Left renal cortex interstitium (tissue), 4 donors: ENCODE data around the gene ZNF511. TPM values are rescaled to one million over a fixed set of nuclear protein-coding genes. Genes with fewer than 3 reads are reported as not detected.

Source experiments
- DNase-seq, 4 donors: peaks; one replicate each; pipeline ENCODE4 v3.0.0-alpha.2; 2013; ENCODE audit warnings: low read depth in 4 of 4, low spot score in 2 of 4, missing footprints in 1 of 4
- polyA plus RNA-seq, 4 donors: library from polyadenylated mRNA; unstranded; fragments of 120-200 nt; gene quantifications; one replicate each; pipeline ENCODE4 v1.2.1, GENCODE V29; 2013; ENCODE audit not compliant: insufficient read length in 4 of 4

The ZNF511 gene
- polyA plus RNA-seq, 4 donors, result 32.0 to 53.7 (median 38.7) TPM

DNA sequence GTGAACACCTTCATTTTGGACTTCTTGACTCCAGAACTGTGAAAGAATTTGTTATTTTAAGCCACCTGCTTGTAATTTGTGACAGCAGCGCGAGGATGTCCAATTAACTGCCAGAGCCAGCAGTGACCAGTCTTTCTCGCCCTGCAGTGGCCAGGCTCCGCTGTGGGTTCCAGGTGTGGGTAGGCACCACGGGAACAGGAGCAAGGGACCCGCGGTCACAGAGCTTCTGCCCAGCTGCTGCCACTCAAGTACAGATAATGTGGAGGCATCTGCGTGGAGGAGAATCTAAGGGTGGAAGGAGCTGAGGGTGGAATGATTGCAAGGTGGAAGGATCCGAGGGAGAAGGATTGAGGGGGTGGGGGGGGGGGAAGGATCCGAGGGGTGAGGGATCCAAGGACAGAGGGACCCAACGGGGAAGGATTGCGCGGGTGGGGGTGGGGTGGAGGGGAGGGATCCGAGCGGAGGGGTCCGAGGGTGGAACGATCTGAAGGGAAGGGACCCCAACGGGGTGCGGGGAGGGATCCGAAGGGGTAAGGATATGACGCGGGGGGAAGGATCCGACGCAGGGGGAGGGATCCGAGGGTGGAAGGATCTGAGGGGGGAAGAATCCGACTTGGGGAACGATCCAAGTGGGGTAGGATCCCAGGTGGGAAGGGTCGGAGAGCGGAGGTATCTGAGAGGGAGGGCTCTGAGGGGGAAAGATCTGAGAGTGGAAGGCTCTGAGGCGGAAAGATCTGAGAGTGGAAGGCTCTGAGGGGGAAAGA lies 24.4 kb downstream of the ZNF511 start:
- DNase-seq, result no peak

- no peak for DNase-seq
These were observed 26.0 kb downstream of the ZNF511 start for GRCh38 chr10:133334503-133335245.

GRCh38 chr10:133335246-133336117 lies 26.8 kb downstream of the ZNF511 start:
- peak in 1 of 4 donors; percentile 59 for DNase-seq

GRCh38 chr10:133336118-133336576 lies 27.4 kb downstream of the ZNF511 start:
- no peak for DNase-seq

DNA sequence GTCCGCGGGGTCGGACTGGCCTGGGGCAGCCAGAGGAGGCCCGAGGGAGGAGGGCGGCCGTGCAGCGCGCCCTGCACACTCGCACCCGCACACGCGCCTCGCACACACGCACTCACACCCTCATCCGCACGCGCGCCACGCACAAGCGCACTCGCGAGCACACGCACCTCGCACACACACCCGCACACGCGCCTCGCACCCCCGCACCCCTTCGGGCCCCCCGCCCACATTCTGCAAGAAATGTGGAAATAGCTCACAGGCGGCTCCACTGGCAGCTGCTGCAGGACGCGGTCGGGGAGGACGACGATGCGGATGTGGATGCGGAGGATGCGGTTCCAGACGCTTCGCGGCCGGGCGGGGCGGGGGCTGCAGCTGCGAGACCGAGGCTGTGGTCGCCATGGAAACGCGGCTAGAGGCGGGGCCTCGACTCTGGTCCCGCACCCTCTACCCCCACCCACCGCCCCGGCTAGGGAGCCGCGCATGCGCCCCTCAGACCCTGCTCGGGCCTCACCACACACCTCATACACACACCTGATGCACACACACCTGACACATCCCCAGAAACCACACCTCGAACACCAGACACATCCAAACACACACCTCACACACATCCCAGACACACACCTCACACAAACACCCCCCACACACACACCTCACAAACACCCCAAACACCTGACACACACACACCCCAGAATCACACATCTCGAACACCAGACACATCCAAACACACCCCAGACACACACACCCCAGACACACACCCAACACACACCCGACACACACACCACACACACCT lies 28.1 kb downstream of the ZNF511 start, which contains the start of gene CALY:
CALY (minus strand) TSS at position 320 of the 793 bp plus-strand sequence. CDS start 7,907 bp downstream, outside the sequence.
- no peak for DNase-seq

DNA sequence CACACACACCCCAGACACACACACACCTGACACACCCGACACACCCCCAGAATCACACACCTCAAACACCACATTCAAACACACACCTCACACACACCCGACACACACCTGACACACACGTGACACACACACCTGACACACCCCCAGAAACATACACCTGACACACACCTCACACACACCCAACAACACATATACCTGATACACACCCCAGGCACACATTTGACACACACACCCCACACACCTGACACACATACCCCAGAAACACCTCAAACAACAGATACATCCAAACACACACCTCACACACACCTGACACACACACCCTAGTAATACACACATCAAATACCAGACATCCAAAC lies 28.6 kb downstream of the ZNF511 start:
- DNase-seq, result no peak

DNA sequence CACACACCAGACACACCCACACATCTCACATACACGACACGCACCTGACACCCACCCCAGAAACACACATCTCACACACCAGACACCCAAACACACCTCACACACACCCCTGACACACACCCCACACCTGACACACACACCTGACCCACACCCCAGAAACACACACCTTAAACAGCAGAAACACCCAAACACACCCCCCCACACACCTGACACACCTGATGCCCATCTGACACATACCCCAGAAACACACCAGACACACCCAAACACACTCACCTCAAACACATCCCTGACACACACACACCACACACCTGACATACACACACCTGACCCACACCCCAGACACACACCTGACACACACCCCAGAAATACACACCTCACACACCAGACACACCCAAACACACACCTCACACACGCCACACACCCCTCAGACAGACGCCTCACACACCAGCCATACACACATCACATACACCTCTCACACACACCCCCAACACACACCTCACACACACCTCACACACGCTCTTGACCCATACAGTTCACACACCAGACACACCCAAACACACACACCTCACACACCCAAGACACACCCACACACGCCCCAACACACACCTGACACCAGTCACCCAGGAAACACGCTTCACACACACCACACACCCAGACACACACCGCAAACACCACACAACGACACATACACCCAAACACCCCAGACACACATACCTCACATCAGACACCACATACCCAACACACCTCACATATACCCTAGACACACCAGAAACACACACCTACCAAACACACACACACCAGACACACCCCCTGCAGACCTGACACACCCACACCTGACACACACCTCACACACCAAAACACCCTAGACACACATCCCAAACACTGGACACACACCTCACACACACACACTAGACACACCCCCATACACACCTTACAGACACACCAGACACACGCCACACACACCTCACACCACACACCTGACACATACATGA lies 29.7 kb downstream of the ZNF511 start:
- no peak for DNase-seq

DNA sequence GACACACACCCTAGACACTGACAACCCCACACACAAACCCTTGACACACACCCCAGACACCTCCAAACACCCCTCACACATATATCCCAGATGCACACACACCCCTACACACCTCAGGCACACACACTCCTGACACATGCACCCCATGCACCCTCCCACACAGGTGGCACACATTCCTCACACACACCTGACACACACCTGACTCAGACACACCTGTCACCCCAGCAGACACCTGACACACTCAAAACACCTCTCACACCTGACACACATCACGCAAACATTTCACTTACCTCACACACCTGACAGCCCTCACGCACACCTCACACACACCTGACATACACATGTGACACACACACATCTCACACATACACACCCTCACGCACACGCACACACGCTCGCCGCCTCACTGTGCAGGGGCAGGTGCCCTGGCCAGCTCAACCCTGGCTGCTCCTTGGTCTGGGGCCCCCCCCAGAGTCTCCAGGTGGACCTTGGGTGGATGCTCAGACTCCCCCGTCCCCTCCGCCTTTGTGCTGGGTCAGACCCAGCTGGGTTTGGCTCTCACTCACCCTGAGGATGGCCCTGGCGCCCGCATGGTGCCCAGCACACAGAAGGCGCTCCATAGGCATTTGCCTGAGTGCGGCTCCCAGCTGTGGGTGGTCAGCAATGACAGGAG lies 31.1 kb downstream of the ZNF511 start:
- DNase-seq, result no peak

GRCh38 chr10:133341983-133342382 lies 33.3 kb downstream of the ZNF511 start:
- no peak for DNase-seq

GRCh38 chr10:133342942-133343341 lies 34.2 kb downstream of the ZNF511 start:
- no peak for DNase-seq

GRCh38 chr10:133343558-133343957 lies 34.8 kb downstream of the ZNF511 start:
- no peak for DNase-seq

- DNase-seq, result no peak
These were observed 35.5 kb downstream of the ZNF511 start for GRCh38 chr10:133344236-133344635.

DNA sequence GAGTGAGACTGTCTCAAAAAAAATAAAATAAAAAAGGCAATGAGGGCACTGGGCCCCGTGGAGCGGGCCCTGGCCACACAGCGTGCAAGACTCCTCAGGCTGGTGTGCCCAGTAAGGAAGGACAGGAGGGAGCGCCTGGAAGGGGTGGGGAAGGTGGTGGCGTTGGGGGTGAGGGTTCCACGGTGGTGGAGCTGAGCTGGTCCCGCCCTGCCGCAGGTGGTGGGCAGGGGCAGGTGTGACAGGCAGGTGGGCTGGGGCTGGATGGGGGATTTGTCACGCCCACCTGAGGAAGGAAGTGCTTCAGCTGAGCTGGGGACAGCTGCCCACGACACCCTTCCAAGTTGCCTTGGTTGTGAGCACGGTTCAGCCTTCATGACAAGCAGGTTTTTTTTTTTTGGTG lies 37.7 kb downstream of the ZNF511 start:
- DNase-seq, result no peak

GRCh38 chr10:133347710-133348517 lies 39.2 kb downstream of the ZNF511 start:
- DNase-seq, result no peak

DNA sequence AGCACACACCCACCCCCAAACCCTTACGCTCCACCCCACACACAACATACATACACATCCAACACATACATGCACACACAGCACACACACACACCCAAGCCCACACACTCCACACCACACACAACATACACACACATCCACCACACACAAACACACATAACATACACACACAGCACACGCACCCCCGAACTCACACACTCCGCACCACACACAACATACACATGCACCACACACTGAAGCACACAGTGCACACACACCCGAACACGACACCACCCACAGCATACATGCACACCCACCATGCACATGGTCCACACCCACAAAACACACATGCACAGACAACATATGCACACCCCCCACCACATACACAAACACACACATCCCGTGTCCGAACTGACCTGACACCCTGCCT lies 40.5 kb downstream of the ZNF511 start:
- DNase-seq, result no peak

GRCh38 chr10:133349577-133350011 lies 40.9 kb downstream of the ZNF511 start:
- no peak for DNase-seq

DNA sequence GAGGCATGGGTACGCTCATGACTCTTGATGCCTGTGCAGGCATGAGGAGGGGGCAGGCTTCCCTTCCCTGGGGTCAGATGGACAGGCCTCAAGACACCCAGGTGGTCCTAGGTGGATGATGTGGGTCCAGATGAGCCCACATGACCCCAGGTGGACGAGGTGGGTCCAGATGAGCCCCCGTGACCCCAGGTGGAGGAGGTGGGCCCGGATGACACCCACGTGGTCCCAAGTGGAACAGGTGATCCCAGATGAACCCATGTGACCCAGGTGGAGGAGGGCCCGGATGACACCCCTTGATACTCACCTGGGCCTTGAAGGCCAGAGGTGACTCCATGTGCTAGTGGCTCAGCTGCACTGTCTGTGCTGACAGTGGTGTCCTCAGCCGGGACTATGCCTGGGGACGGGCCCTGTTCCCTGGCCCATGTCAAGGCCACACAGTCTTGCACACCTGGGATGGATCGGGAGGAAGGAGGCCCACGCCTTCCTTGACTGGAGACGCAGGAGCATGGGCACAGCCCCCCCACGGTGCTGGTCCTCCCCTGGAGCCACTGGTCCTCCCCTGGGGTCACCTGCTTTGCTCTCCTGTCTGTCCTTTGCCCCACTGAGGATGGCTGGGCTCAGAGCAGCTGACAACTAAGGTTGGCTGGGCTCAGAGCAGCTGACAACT lies 41.7 kb downstream of the ZNF511 start:
- no peak for DNase-seq
